Liver (tissue), 9 donors: ENCODE measurements around the gene IGSF8. TPM values are rescaled to one million over a fixed set of nuclear protein-coding genes. Genes with fewer than 3 reads are reported as not detected.

Experiments
- DNase-seq: peaks from one replicate; pipeline ENCODE4 v3.0.0-alpha.2; 2017; ENCODE audit warnings: low spot score
- H3K27ac ChIP-seq, 2 donors: one replicate each; pipeline ENCODE4 v1.7.0; 2013; ENCODE audit warnings: inconsistent platforms in 2 of 2, low read length in 2 of 2, control low read depth in 1 of 2, low read depth in 1 of 2, mild to moderate bottlenecking in 1 of 2
- H3K27me3 ChIP-seq, 4 donors: one replicate each; pipeline versions ENCODE4 v1.6.1 to v1.7.0; 2013; ENCODE audit warnings: low read length in 3 of 4, inconsistent platforms in 1 of 4, mild to moderate bottlenecking in 1 of 4, moderate library complexity in 1 of 4; ENCODE audit not compliant: control insufficient read depth in 4 of 4, insufficient read depth in 4 of 4
- H3K36me3 ChIP-seq, 4 donors: one replicate each; pipeline versions ENCODE4 v1.6.1 to v1.7.0; 2013; ENCODE audit warnings: low read length in 3 of 4, mild to moderate bottlenecking in 3 of 4, low read depth in 1 of 4, moderate library complexity in 1 of 4; ENCODE audit not compliant: control insufficient read depth in 4 of 4, insufficient read depth in 3 of 4
- H3K4me1 ChIP-seq, 4 donors: one replicate each; pipeline versions ENCODE4 v1.6.1 to v1.7.0; 2013; ENCODE audit warnings: low read length in 3 of 4, mild to moderate bottlenecking in 3 of 4, moderate library complexity in 1 of 4; ENCODE audit not compliant: control insufficient read depth in 4 of 4, insufficient read depth in 4 of 4
- H3K4me3 ChIP-seq, 3 donors: one replicate each; pipeline versions ENCODE4 v1.6.1 to v1.7.0; 2013; ENCODE audit warnings: low read length in 3 of 3, control low read depth in 1 of 3, low read depth in 1 of 3, mild to moderate bottlenecking in 1 of 3
- H3K9ac ChIP-seq, 2 donors: one replicate each; pipeline ENCODE4 v1.7.0; 2013; ENCODE audit warnings: low read length in 2 of 2, mild to moderate bottlenecking in 2 of 2, moderate library complexity in 2 of 2, control low read depth in 1 of 2, low read depth in 1 of 2
- H3K9me3 ChIP-seq, 4 donors: one replicate each; pipeline versions ENCODE4 v1.6.1 to v1.7.0; 2013; ENCODE audit warnings: low read length in 3 of 4; ENCODE audit not compliant: control insufficient read depth in 4 of 4
- ATF3 ChIP-seq: IDR thresholded peaks from 2 replicates; pipeline ENCODE4 v1.6.1; 2016; ENCODE audit warnings: antibody characterized with exemption
- EGR1 ChIP-seq, 2 donors: IDR thresholded peaks; 2 replicates each; pipeline ENCODE4 v1.6.1; 2016 to 2018; ENCODE audit warnings: antibody characterized with exemption in 2 of 2, low read depth in 2 of 2
- FOXA1 ChIP-seq: IDR thresholded peaks from 2 replicates; pipeline ENCODE4 v1.6.1; 2016; ENCODE audit warnings: antibody characterized with exemption
- FOXA2 ChIP-seq: IDR thresholded peaks from 2 replicates; pipeline ENCODE4 v1.6.1; 2016; ENCODE audit warnings: antibody characterized with exemption
- GABPA ChIP-seq, 2 donors: IDR thresholded peaks in 1 of 2; conservative IDR thresholded peaks in 1 of 2; 2 replicates each; pipeline ENCODE4 v1.6.1; 2016; ENCODE audit warnings: antibody characterized with exemption in 2 of 2, mild to moderate bottlenecking in 1 of 2, moderate library complexity in 1 of 2
- HNF4A ChIP-seq, 2 donors: conservative IDR thresholded peaks; 2 replicates each; pipeline ENCODE4 v1.6.1; 2016; ENCODE audit warnings: antibody characterized with exemption in 2 of 2, mild to moderate bottlenecking in 2 of 2
- HNF4G ChIP-seq: IDR thresholded peaks from 2 replicates; pipeline ENCODE4 v1.6.1; 2016; ENCODE audit warnings: antibody characterized with exemption
- JUND ChIP-seq, 2 donors: IDR thresholded peaks; 2 replicates each; pipeline ENCODE4 v1.6.1; 2016; ENCODE audit warnings: antibody characterized with exemption in 2 of 2
- MAX ChIP-seq: IDR thresholded peaks from 2 replicates; pipeline ENCODE4 v1.6.1; 2016; ENCODE audit warnings: antibody characterized with exemption
- NR2F2 ChIP-seq: IDR thresholded peaks from 2 replicates; pipeline ENCODE4 v1.6.1; 2016; ENCODE audit warnings: antibody characterized with exemption
- RAD21 ChIP-seq, 2 donors: IDR thresholded peaks; 2 replicates each; pipeline ENCODE4 v1.6.1; 2016; ENCODE audit warnings: antibody characterized with exemption in 2 of 2, mild to moderate bottlenecking in 2 of 2
- REST ChIP-seq: IDR thresholded peaks from 2 replicates; pipeline ENCODE4 v1.6.1; 2016; ENCODE audit warnings: antibody characterized with exemption, mild to moderate bottlenecking
- RXRA ChIP-seq, 2 donors: IDR thresholded peaks; 2 replicates each; pipeline ENCODE4 v1.6.1; 2017 to 2018; ENCODE audit warnings: antibody characterized with exemption in 2 of 2, mild to moderate bottlenecking in 1 of 2
- TAF1 ChIP-seq: conservative IDR thresholded peaks from 2 replicates; pipeline ENCODE4 v1.6.1; 2016; ENCODE audit warnings: antibody characterized with exemption, mild to moderate bottlenecking
- YY1 ChIP-seq: IDR thresholded peaks from 2 replicates; pipeline ENCODE4 v1.6.1; 2016; ENCODE audit warnings: antibody characterized with exemption, mild to moderate bottlenecking
- WGBS: extraction: QIAGEN DNeasy Blood & Tissue Kit; methylation state at CpG from one replicate; pipeline ENCODE4 v1.1.7; 2013; 5-methylcytosine and 5-hydroxymethylcytosine counted together
- polyA plus RNA-seq, 2 donors: library from polyadenylated mRNA; stranded (reverse) in 1 of 2; unstranded in 1 of 2; fragments of 200-250 nt in 1 of 2; fragments of >200 nt in 1 of 2; fragmentation: Nextera tagmentation in 1 of 2; extraction: Ambion mirVana in 1 of 2; gene quantifications; one replicate each; pipeline versions ENCODE4 v1.2.1 to v1.2.3, GENCODE V29; 2013 to 2015
- total RNA-seq, 2 donors: library from RNA; depleted of rRNA; stranded (reverse); fragments of >200 nt; gene quantifications; one replicate each; pipeline ENCODE4 v1.2.3, GENCODE V29; 2014
- TF ChIP-seq, protein P1 (sequence below): fragments of 150-350 bp; IDR thresholded peaks from 2 replicates; pipeline ENCODE4 v1.5.1; 2017; ENCODE audit warnings: improper control_type of control experiment, low read depth, low read length; ENCODE audit not compliant: missing input control
- donor health status: healthy.
- donor health status: healthy.
- donor health status: healthy.
- donor health status: healthy.
- donor health status: healthy.

The IGSF8 gene
- total and polyA plus RNA-seq, 4 donors, result 9.8 to 24.3 (median 20.3) TPM

GRCh38 chr1:160097151-160097910, 1.1 kb downstream of the IGSF8 start:
- no peaks in the 10 kb centered on the region for H3K27me3 ChIP-seq
- DNase-seq, result no peak
- H3K4me1 ChIP-seq, result peaks cover 36 to 78% (median 66%) of the 10 kb centered on the region in 4 donors

GRCh38 chr1:160096274-160097116, 1.9 kb downstream of the IGSF8 start:
- Histone ChIP-seq H3K9me3 (no peaks in the 10 kb centered on the region), H3K36me3 (peaks cover 0 to 12% (median 6%) of the 10 kb centered on the region in 4 donors), H3K27me3 (no peaks in the 10 kb centered on the region), H3K4me1 (peaks cover 36 to 78% (median 66%) of the 10 kb centered on the region in 4 donors), H3K4me3 (no peak overlapping the region), H3K9ac (peak overlapping the region; percentile 45 to 78), H3K27ac (peak overlapping the region; percentile 84 to 89)
- WGBS, result 57% methylated on average over 4 of the region's 4 CpGs
- no peak for DNase-seq
- TF ChIP-seq NR2F2, result no peak
- TF ChIP-seq YY1, result no peak
- TF ChIP-seq HNF4A (conservative IDR thresholded peaks at IDR 0.05), result peak in 1 of 2 donors; percentile 24
- peak in 1 of 2 donors; percentile 15 for TF ChIP-seq RXRA (IDR thresholded peaks at IDR 0.05)
- TF ChIP-seq FOXA2, result no peak
- no peak for TF ChIP-seq EGR1 (IDR thresholded peaks at IDR 0.05; ENCODE audit: low read depth in 2 of 2)
- TF ChIP-seq JUND (IDR thresholded peaks at IDR 0.05), result no peak
- TF ChIP-seq MAX, result no peak
- no peak for TF ChIP-seq TAF1
- TF ChIP-seq ATF3, result no peak
- no peak for TF ChIP-seq RAD21 (IDR thresholded peaks at IDR 0.05)
- no peak for TF ChIP-seq HNF4G
- no peak for TF ChIP-seq FOXA1
- TF ChIP-seq GABPA (IDR thresholded peaks at IDR 0.05 in 1 of 2, conservative IDR thresholded peaks at IDR 0.05 in 1 of 2), result no peak

More at GRCh38 chr1:160097151-160097910, 1.1 kb downstream of the IGSF8 start:
- Histone ChIP-seq H3K27ac (peak overlapping the region; percentile 84 to 89), H3K9ac (peak overlapping the region; percentile 45 to 78), H3K36me3 (peaks cover 0 to 3% (median 2%) of the 10 kb centered on the region in 4 donors), H3K4me3 (peak overlapping the region; percentile 77 to 79 (median 78)), H3K9me3 (no peaks in the 10 kb centered on the region)
- TF ChIP-seq RAD21 (IDR thresholded peaks at IDR 0.05), result no peak
- no peak for TF ChIP-seq HNF4A (conservative IDR thresholded peaks at IDR 0.05)
- 55% methylated on average over 5 of the region's 5 CpGs for WGBS

- 75% methylated on average over 4 of the region's 4 CpGs for WGBS
Measured at GRCh38 chr1:160095382-160096105, 2.9 kb downstream of the IGSF8 start.

More at GRCh38 chr1:160095382-160096105, 2.9 kb downstream of the IGSF8 start:
- Histone ChIP-seq H3K4me1 (peaks cover 32 to 69% (median 59%) of the 10 kb centered on the region in 4 donors), H3K4me3 (no peak overlapping the region), H3K27ac (peak overlapping the region; percentile 84 to 89), H3K36me3 (peaks cover 0 to 19% (median 10%) of the 10 kb centered on the region in 4 donors), H3K27me3 (no peaks in the 10 kb centered on the region), H3K9me3 (no peaks in the 10 kb centered on the region), H3K9ac (peak overlapping the region in 1 of 2 donors; percentile 6)
- DNase-seq, result no peak
- TF ChIP-seq HNF4G (no peak), HNF4A (conservative IDR thresholded peaks at IDR 0.05) (peak; percentile 36 to 67), YY1 (peak; percentile 43), REST (no peak)
- TF ChIP-seq, protein P1, sequence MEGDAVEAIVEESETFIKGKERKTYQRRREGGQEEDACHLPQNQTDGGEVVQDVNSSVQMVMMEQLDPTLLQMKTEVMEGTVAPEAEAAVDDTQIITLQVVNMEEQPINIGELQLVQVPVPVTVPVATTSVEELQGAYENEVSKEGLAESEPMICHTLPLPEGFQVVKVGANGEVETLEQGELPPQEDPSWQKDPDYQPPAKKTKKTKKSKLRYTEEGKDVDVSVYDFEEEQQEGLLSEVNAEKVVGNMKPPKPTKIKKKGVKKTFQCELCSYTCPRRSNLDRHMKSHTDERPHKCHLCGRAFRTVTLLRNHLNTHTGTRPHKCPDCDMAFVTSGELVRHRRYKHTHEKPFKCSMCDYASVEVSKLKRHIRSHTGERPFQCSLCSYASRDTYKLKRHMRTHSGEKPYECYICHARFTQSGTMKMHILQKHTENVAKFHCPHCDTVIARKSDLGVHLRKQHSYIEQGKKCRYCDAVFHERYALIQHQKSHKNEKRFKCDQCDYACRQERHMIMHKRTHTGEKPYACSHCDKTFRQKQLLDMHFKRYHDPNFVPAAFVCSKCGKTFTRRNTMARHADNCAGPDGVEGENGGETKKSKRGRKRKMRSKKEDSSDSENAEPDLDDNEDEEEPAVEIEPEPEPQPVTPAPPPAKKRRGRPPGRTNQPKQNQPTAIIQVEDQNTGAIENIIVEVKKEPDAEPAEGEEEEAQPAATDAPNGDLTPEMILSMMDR, result no peak
